DMS153 treated with DMSO at 0.1 percent for 48 hours (cell line): ENCODE results near the gene ARSK.

Experiments
- DNase-seq: peaks from one replicate; lab custom pipeline; 2025; ENCODE audit not compliant: unreplicated experiment; lab: John Stamatoyannopoulos, UW

Gene ARSK

GRCh38 chr5:95562282-95562681 is 7.4 kb downstream of the ARSK start:
- DNase-seq: no peak

GRCh38 chr5:95563367-95563766 is 8.5 kb downstream of the ARSK start:
- DNase-seq: no peak

- no peak for DNase-seq
Observed at GRCh38 chr5:95564450-95564849, 9.5 kb downstream of the ARSK start.

- no peak for DNase-seq
Observed at GRCh38 chr5:95565280-95565920, 10.5 kb downstream of the ARSK start.

GRCh38 chr5:95572016-95572415 is 17.1 kb downstream of the ARSK start:
- no peak for DNase-seq

GRCh38 chr5:95581576-95581975 is 26.7 kb downstream of the ARSK start:
- no peak for DNase-seq

- DNase-seq: no peak
Observed at GRCh38 chr5:95583992-95584391, 29.1 kb downstream of the ARSK start.

- no peak for DNase-seq
Observed at GRCh38 chr5:95590880-95591279, 36.0 kb downstream of the ARSK start.

GRCh38 chr5:95591490-95591901 is 36.6 kb downstream of the ARSK start:
- no peak for DNase-seq

GRCh38 chr5:95595289-95595931 is 40.5 kb downstream of the ARSK start:
- DNase-seq: no peak

- no peak for DNase-seq
Observed at GRCh38 chr5:95599252-95599651, 44.4 kb downstream of the ARSK start.

- DNase-seq: no peak
Observed at GRCh38 chr5:95600557-95600956, 45.7 kb downstream of the ARSK start.

GRCh38 chr5:95605786-95606185 is 50.9 kb downstream of the ARSK start:
- DNase-seq: no peak

GRCh38 chr5:95606419-95606818 is 51.5 kb downstream of the ARSK start:
- no peak for DNase-seq

GRCh38 chr5:95609711-95610110 is 54.8 kb downstream of the ARSK start:
- DNase-seq: no peak

- DNase-seq: no peak
Observed at GRCh38 chr5:95610546-95610945, 55.6 kb downstream of the ARSK start.

- no peak for DNase-seq
Observed at GRCh38 chr5:95611396-95611795, 56.5 kb downstream of the ARSK start.

GRCh38 chr5:95613514-95613913 is 58.6 kb downstream of the ARSK start:
- no peak for DNase-seq

- DNase-seq: no peak
Observed at GRCh38 chr5:95615164-95615467, 60.2 kb downstream of the ARSK start.

GRCh38 chr5:95617057-95617456 is 62.2 kb downstream of the ARSK start:
- no peak for DNase-seq

GRCh38 chr5:95619096-95619495 is 64.2 kb downstream of the ARSK start:
- DNase-seq: no peak

- no peak for DNase-seq
Observed at GRCh38 chr5:95619514-95620029, 64.7 kb downstream of the ARSK start.
